K562 (cell line): ENCODE measurements around the gene DGKZ. TPM values are rescaled to one million over a fixed set of nuclear protein-coding genes. Genes with fewer than 3 reads are reported as not detected.

ENCODE experiments used
- ATAC-seq: fragments of 200-7000 bp; cut with Tn5 transposase; 3 replicates; pipeline ENCODE4 v1.9.1; 2020; ENCODE audit warnings: moderate library complexity
- BruUV-seq: library from RNA; stranded (reverse); fragments of 400-500 nt; replicated peaks from 2 replicates; lab custom pipeline; 2021; lab: Mats Ljungman, UMichigan
- CTCF ChIA-PET: fragments of 300-600 bp; formaldehyde crosslinking; extraction: SDS; loops from one replicate; lab custom pipeline; 2021; ENCODE audit warnings: low intra/inter-chr PET ratio; lab: Yijun Ruan, JAX
- POLR2A ChIA-PET: fragments of 300-600, 350-650 bp; sonication (Branson Sonifier 250); formaldehyde crosslinking; extraction: SDS; loops from one replicate; lab custom pipeline; 2021; ENCODE audit warnings: antibody characterized with exemption, inconsistent platforms; lab: Yijun Ruan, JAX
- DNase-seq, 4 experiments: peaks; one replicate each; pipeline versions ENCODE4 v3.0.0 to v3.0.0-alpha.2; 2011 to 2018; ENCODE audit warnings: low spot score in 3 of 4, mixed read lengths in 3 of 4; ENCODE audit errors: extremely low read depth in 1 of 4
- FAIRE-seq: peaks from 2 replicates; lab custom pipeline; 2011; peaks lifted over from hg19 to GRCh38; lab: Jason Lieb, UNC
- H2AFZ ChIP-seq: 2 replicates; pipeline ENCODE4 v1.6.0; 2011; ENCODE audit warnings: low read depth, low read length, control low read depth, inconsistent platforms
- H3K27ac ChIP-seq: fragments of 200-600 bp; 3 replicates; pipeline ENCODE4 v1.8.0; 2011; ENCODE audit warnings: low read depth, mild to moderate bottlenecking, control low read depth, inconsistent platforms, low read length, moderate library complexity, mixed read lengths; ENCODE audit errors: extremely low read depth
- H3K27me3 ChIP-seq, 2 experiments: fragments of 300-600 bp in 1 of 2; 2 replicates in 1 of 2; 3 replicates in 1 of 2; pipeline versions ENCODE4 v1.6.0 to v1.8.0; 2011; ENCODE audit warnings: inconsistent platforms in 2 of 2, low read length in 2 of 2, mild to moderate bottlenecking in 1 of 2, mixed read lengths in 1 of 2, moderate library complexity in 1 of 2; ENCODE audit not compliant: control insufficient read depth in 2 of 2, insufficient read depth in 2 of 2
- H3K36me3 ChIP-seq: fragments of 300-600 bp; 3 replicates; pipeline ENCODE4 v1.8.0; 2011; ENCODE audit warnings: mild to moderate bottlenecking, low read length, inconsistent platforms; ENCODE audit not compliant: control insufficient read depth, insufficient read depth
- H3K4me1 ChIP-seq, 2 experiments: fragments of 200-600 bp in 1 of 2; replicated peaks in 1 of 2; 2 replicates in 1 of 2; 3 replicates in 1 of 2; pipeline versions ENCODE4 v1.5.1 to v1.8.0; 2011; ENCODE audit warnings: inconsistent platforms in 2 of 2, low read length in 2 of 2, mild to moderate bottlenecking in 1 of 2, mixed read lengths in 1 of 2, moderate library complexity in 1 of 2; ENCODE audit not compliant: control insufficient read depth in 2 of 2, insufficient read depth in 2 of 2
- H3K4me2 ChIP-seq: 2 replicates; pipeline ENCODE4 v1.6.1; 2011; ENCODE audit warnings: low read length, control low read depth, inconsistent platforms, mixed read lengths; ENCODE audit not compliant: insufficient read depth
- H3K4me3 ChIP-seq: fragments of 200-600 bp; sonication (generic), shearing (Covaris generic); 2 replicates; pipeline ENCODE4 v1.5.1; 2016; ENCODE audit warnings: control low read depth, inconsistent platforms
- H3K79me2 ChIP-seq: fragments of 200-600 bp; 3 replicates; pipeline ENCODE4 v1.8.0; 2011; ENCODE audit warnings: low read length, inconsistent platforms; ENCODE audit not compliant: control insufficient read depth, insufficient read depth
- H3K9ac ChIP-seq, 2 experiments: 2 replicates each; pipeline versions ENCODE4 v1.6.0 to v1.6.1; 2011; ENCODE audit warnings: low read depth in 2 of 2, low read length in 2 of 2, control low read depth in 1 of 2, inconsistent platforms in 1 of 2, mild to moderate bottlenecking in 1 of 2, mixed read lengths in 1 of 2; ENCODE audit not compliant: insufficient read depth in 1 of 2
- H3K9me1 ChIP-seq: one replicate; pipeline ENCODE4 v1.6.0; 2011; ENCODE audit warnings: inconsistent platforms, mild to moderate bottlenecking, low read length, moderate library complexity; ENCODE audit not compliant: control insufficient read depth, insufficient read depth
- H3K9me3 ChIP-seq: replicated peaks from 2 replicates; pipeline ENCODE4 v1.5.1; 2011; ENCODE audit warnings: low read depth, low read length, inconsistent platforms; ENCODE audit not compliant: control insufficient read depth, insufficient read depth
- H4K20me1 ChIP-seq: replicated peaks from 2 replicates; pipeline ENCODE4 v1.6.1; 2011; ENCODE audit warnings: low read length, inconsistent platforms, mixed read lengths; ENCODE audit not compliant: control insufficient read depth, insufficient read depth
- BMI1 ChIP-seq: fragments of 150-350 bp; IDR thresholded peaks from 2 replicates; pipeline ENCODE4 v1.6.1; 2014; ENCODE audit warnings: low read length
- CEBPG ChIP-seq, 3 experiments: fragments of 200-800 bp in 1 of 3; sonication (Bioruptor generic) in 1 of 3; sonication (generic) in 1 of 3; formaldehyde crosslinking in 1 of 3; IDR thresholded peaks in 2 of 3; conservative IDR thresholded peaks in 1 of 3; 2 replicates each; pipeline versions ENCODE4 v1.6.1 to v1.8.0; 2016 to 2022; ENCODE audit warnings: missing compliant biosample characterization in 2 of 3, missing genetic modification characterization in 2 of 3, mild to moderate bottlenecking in 1 of 3, missing genetic modification reagents in 1 of 3
- CXXC5 ChIP-seq: fragments of 250-450 bp; sonication (Bioruptor Pico); IDR thresholded peaks from 2 replicates; pipeline ENCODE4 v1.8.0; 2022; ENCODE audit warnings: inconsistent platforms, mild to moderate bottlenecking, moderate library complexity
- E2F6 ChIP-seq, 2 experiments: IDR thresholded peaks; 2 replicates each; pipeline ENCODE4 v1.6.1; 2011; ENCODE audit warnings: borderline replicate concordance in 1 of 2, control low read depth in 1 of 2, low read depth in 1 of 2, low read length in 1 of 2, mild to moderate bottlenecking in 1 of 2, mixed read lengths in 1 of 2, moderate library complexity in 1 of 2; ENCODE audit not compliant: insufficient read depth in 1 of 2, insufficient read length in 1 of 2, poor library complexity in 1 of 2, severe bottlenecking in 1 of 2; ENCODE audit errors: extremely low read depth in 1 of 2
- HCFC1 ChIP-seq: IDR thresholded peaks from 2 replicates; pipeline ENCODE4 v1.6.1; 2012; ENCODE audit warnings: low read depth, low read length, improper control_type of control experiment
- MEF2A ChIP-seq: IDR thresholded peaks from 2 replicates; pipeline ENCODE4 v1.6.1; 2011; ENCODE audit warnings: low read depth, mild to moderate bottlenecking, low read length, moderate library complexity; ENCODE audit not compliant: control insufficient read depth
- MTA1 ChIP-seq: fragments of 450-650 bp; IDR thresholded peaks from 2 replicates; pipeline ENCODE4 v1.6.1; 2017; ENCODE audit warnings: borderline replicate concordance
- NFYB ChIP-seq: IDR thresholded peaks from 2 replicates; pipeline ENCODE4 v1.6.1; 2011; ENCODE audit warnings: mild to moderate bottlenecking, moderate library complexity; ENCODE audit not compliant: insufficient read length; ENCODE audit errors: extremely low read depth
- PHF8 ChIP-seq: fragments of 200-600 bp; sonication (generic); IDR thresholded peaks from 2 replicates; pipeline ENCODE4 v1.6.1; 2012; ENCODE audit warnings: mixed run types, mild to moderate bottlenecking, inconsistent platforms, low read length, moderate library complexity, borderline replicate concordance
- RBFOX2 ChIP-seq: fragments of 200-400 bp; formaldehyde crosslinking; IDR thresholded peaks from 2 replicates; pipeline ENCODE4 v1.6.1; 2017; ENCODE audit warnings: low read depth, mild to moderate bottlenecking, low read length, moderate library complexity
- RBM22 ChIP-seq: fragments of 200-400 bp; formaldehyde crosslinking; IDR thresholded peaks from 2 replicates; pipeline ENCODE4 v1.6.1; 2018; ENCODE audit warnings: low read length, low read depth; ENCODE audit not compliant: poor library complexity, severe bottlenecking
- SMAD4 ChIP-seq: fragments of 250-450 bp; sonication (Bioruptor Pico); conservative IDR thresholded peaks from 2 replicates; pipeline ENCODE4 v1.8.0; 2021; ENCODE audit warnings: inconsistent platforms, mild to moderate bottlenecking, moderate library complexity
- ZNF740 ChIP-seq, 3 experiments: fragments of 200-800 bp in 1 of 3; sonication (Bioruptor generic) in 1 of 3; sonication (generic) in 1 of 3; formaldehyde crosslinking in 1 of 3; IDR thresholded peaks; 2 replicates each; pipeline versions ENCODE4 v1.6.1 to v1.8.0; 2016 to 2022; ENCODE audit warnings: mild to moderate bottlenecking in 2 of 3, missing compliant biosample characterization in 2 of 3, missing genetic modification characterization in 2 of 3, missing genetic modification reagents in 1 of 3
- WGBS: fragments of 100-300 bp; shearing (Covaris generic); methylation state at CpG from one replicate; pipeline ENCODE4 v1.1.6; 2016; ENCODE audit warnings: low coverage, mixed read lengths; ENCODE audit not compliant: insufficient coverage; ENCODE audit errors: missing lambda C conversion rate; 5-methylcytosine and 5-hydroxymethylcytosine counted together
- in situ Hi-C: fragments of 300-500 bp; cut with MboI; formaldehyde crosslinking; loops from 4 replicates; pipeline ENCODE4 v1.15.0; 2018; ENCODE audit warnings: inconsistent platforms, mixed read lengths
- intact Hi-C: fragments of 100-400 bp; cut with micrococcal nuclease; formaldehyde crosslinking; loops from 2 replicates; pipeline ENCODE4 v1.14.2; 2022
- polyA plus RNA-seq, 8 experiments: library from polyadenylated mRNA; depleted of rRNA in 4 of 8; stranded (reverse) in 5 of 8; unstranded in 3 of 8; fragments of >200 nt; fragmentation: Nextera tagmentation in 2 of 8; fragmentation: Illumina TruSeq in 1 of 8; extraction: Ambion mirVana in 2 of 8; extraction: Trizol in 1 of 8; gene quantifications; 2 replicates each; pipeline versions ENCODE4 v1.2.1 to v1.2.3, GENCODE V29; 2011 to 2014; ENCODE audit warnings: inconsistent platforms in 1 of 8, missing spikeins in 1 of 8
- total RNA-seq, 7 experiments: library from RNA; depleted of rRNA in 6 of 7; stranded (reverse); fragments of >200 nt in 6 of 7; fragmentation: Illumina TruSeq in 2 of 7; extraction: Trizol in 2 of 7; gene quantifications; 2 replicates each; pipeline versions ENCODE4 v1.2.1 to v1.2.3, GENCODE V29; 2011 to 2021; ENCODE audit warnings: low replicate concordance in 1 of 7

The DGKZ gene
- total and polyA plus RNA-seq, 9 of the 15 experiments (the other 6 are each of a cell fraction or from before 2014, with no cell fraction given): 0.51 to 100 (median 44.2) TPM

DNA sequence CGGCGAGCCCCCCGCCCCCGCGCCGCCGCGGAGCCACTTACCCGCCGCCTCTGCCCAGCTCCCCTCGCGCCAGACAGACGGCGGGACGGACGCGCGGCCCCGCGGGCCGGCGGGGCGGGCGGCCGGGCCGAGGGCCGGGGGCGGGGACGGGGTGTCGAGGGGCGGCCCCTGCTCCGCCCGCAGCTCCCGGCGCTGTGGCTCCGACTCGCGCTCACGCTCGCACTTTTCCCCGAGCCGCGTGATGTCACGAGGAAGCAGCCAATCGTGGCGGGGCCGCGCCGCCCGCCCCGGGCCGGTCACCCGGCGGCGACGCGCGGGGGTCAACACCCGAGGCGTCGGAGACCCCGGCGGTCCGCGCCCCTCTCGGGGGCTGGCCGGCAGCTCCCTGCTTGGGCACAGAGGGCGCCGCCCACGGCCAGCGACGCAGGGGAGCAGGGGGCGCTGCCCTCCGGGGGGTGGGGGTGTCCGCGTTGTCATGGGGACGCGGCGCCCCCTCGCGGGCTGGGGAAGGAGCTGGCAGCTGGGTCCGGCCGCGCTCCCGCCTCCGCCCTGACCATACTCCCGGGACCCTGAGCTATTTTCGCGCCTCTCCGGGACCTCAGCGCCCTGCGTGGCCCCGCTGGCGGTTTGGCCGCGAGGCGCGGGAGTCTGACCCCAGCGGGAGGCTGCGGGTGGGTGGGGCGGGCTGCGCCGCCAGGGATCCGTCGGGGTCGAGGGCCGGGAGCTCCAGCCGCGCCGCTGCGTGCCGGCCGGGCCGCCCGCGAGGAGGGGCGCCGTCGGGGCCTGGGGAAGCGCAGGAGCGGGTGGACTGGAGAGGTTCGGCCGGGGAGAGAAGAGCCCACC is 44.5 kb downstream of the DGKZ start, which contains the start of gene CHRM4:
TSS of gene CHRM4 (minus strand) at position 199 of the 843 bp plus-strand sequence. CDS start 5,219 bp downstream, outside the sequence.
- H3K4me3 ChIP-seq: peak within 1 kb of the TSS; percentile 81
- TF ChIP-seq ZNF740 (CRISPR knock-in tag; IDR thresholded peaks at IDR 0.05) (peak; percentile 78; the same call in 1 of the 2 replicates), ZNF740 (tag; IDR thresholded peaks at IDR 0.05) (peak in 1 of 2 experiments; percentile 78; a peak in 2 of 4 replicates), MEF2A (no peak), PHF8 (peak; percentile 40; the same call in 1 of the 2 replicates), HCFC1 (peak; percentile 26; the same call in 1 of the 2 replicates), CXXC5 (peak; percentile 82), MTA1 (no peak), E2F6 (IDR thresholded peaks at IDR 0.05; ENCODE audit: borderline replicate concordance in 1 of 2, extremely low read depth in 1 of 2, insufficient read depth in 1 of 2, insufficient read length in 1 of 2, low read depth in 1 of 2, low read length in 1 of 2, poor library complexity in 1 of 2, severe bottlenecking in 1 of 2) (peak; percentile 38 to 83), BMI1 (peak; percentile 69; the same call in 1 of the 2 replicates), RBM22 (peak; percentile 72), NFYB (peak; percentile 34), RBFOX2 (0 out of 2 replicates have a peak, but pooled peaks have one; percentile 29), CEBPG (CRISPR knock-in tag; IDR thresholded peaks at IDR 0.05) (no peak), CEBPG (tag; conservative IDR thresholded peaks at IDR 0.05 in 1 of 2, IDR thresholded peaks at IDR 0.05 in 1 of 2) (no peak), SMAD4 (CRISPR knock-in tag) (peak; percentile 54; the same call in 1 of the 2 replicates)

More for the DNA sequence above, 44.5 kb downstream of the DGKZ start, which contains the start of gene CHRM4:
- Histone ChIP-seq H3K27ac (peak within 1 kb of the TSS; percentile 61; the same call in 1 of the 3 replicates), H3K27me3 (peaks cover 0 to 11% of the 10 kb centered on the region in 2 experiments; a peak in 1 of 5 replicates), H3K4me1 (peaks cover 19 to 60% of the 10 kb centered on the region in 2 experiments), H3K9ac (peak within 1 kb of the TSS; percentile 45 to 87; a peak in 3 of 4 replicates), H3K4me2 (peak within 1 kb of the TSS; percentile 70), H3K9me1 (no peaks in the 10 kb centered on the region), H3K79me2 (no peaks in the 10 kb centered on the region), H3K36me3 (peaks cover 5% of the 10 kb centered on the region; the same call in 1 of the 3 replicates), H4K20me1 (peaks cover 16% of the 10 kb centered on the region), H2AFZ (peak within 1 kb of the TSS; percentile 82), H3K9me3 (no peaks in the 10 kb centered on the region)
- ATAC-seq (peak; percentile 76), FAIRE-seq (no peak), DNase-seq (peak; percentile 90 to 93 (median 90))
- no TSS peak for BruUV-seq
- ChIA-PET CTCF (interaction anchor here (0.7 kb wide), 1 partner anchor 620 kb away, joined by 3 read pairs; no protein-coding TSS in a partner anchor), POLR2A (interaction anchor here (0.5 to 2.0 kb wide), 18 partner anchors 9 to 978 kb away, joined by 3 to 13 read pairs (median 3); partner anchors contain the start of genes MDK and NR1H3)
- WGBS: 0% methylated on average over 24 of the region's 123 CpGs
- in situ Hi-C loops: no loop called here
- intact Hi-C loops: no loop called here
